WERI-Rb-1 (cell line): ENCODE data around the gene CCN6.
A peak's percentile ranks its signal among the peaks of the same experiment; 100 is the strongest.

Experiments
- DNase-seq: peaks from one replicate; pipeline ENCODE4 v3.0.0-alpha.2; 2020
- H3K27ac ChIP-seq: fragments of 250-450 bp; sonication (Bioruptor Pico); 2 replicates; pipeline ENCODE4 v1.5.1; 2020; ENCODE audit warnings: mild to moderate bottlenecking, moderate library complexity
- H3K27me3 ChIP-seq: fragments of 250-450 bp; sonication (Bioruptor Pico); 2 replicates; pipeline ENCODE4 v1.5.1; 2021; ENCODE audit warnings: mild to moderate bottlenecking, low read depth, moderate library complexity; ENCODE audit not compliant: insufficient read depth, severe bottlenecking
- H3K36me3 ChIP-seq: fragments of 250-450 bp; sonication (Bioruptor Pico); 2 replicates; pipeline ENCODE4 v1.5.1; 2020; ENCODE audit warnings: mild to moderate bottlenecking, moderate library complexity
- H3K4me3 ChIP-seq: 2 replicates; pipeline ENCODE4 v1.5.1; 2011; ENCODE audit warnings: low read depth, mild to moderate bottlenecking, control low read depth, low read length
- H3K9me3 ChIP-seq: fragments of 250-450 bp; sonication (Bioruptor Pico); 2 replicates; pipeline ENCODE4 v1.5.1; 2021; ENCODE audit warnings: mild to moderate bottlenecking, moderate library complexity; ENCODE audit not compliant: severe bottlenecking
- CTCF ChIP-seq: IDR thresholded peaks from 2 replicates; pipeline ENCODE4 v1.5.1; 2011; ENCODE audit warnings: low read depth, mild to moderate bottlenecking, control low read depth, inconsistent platforms, low read length

CCN6 gene

GRCh38 chr6:112106562-112106961 is 52.7 kb downstream of the CCN6 start:
- Histone ChIP-seq H3K9me3 (no peaks in the 10 kb centered on the region), H3K27ac (no peak overlapping the region), H3K36me3 (no peaks in the 10 kb centered on the region), H3K4me3 (no peak overlapping the region), H3K27me3 (no peaks in the 10 kb centered on the region)
- TF ChIP-seq CTCF = no peak
- no peak for DNase-seq

GRCh38 chr6:112109262-112109661 is 55.4 kb downstream of the CCN6 start:
- DNase-seq = no peak
- no peak for TF ChIP-seq CTCF
- no peak overlapping the region for H3K4me3 ChIP-seq
- H3K36me3 ChIP-seq = no peaks in the 10 kb centered on the region
- H3K27ac ChIP-seq = no peak overlapping the region
- H3K9me3 ChIP-seq = no peaks in the 10 kb centered on the region
- no peaks in the 10 kb centered on the region for H3K27me3 ChIP-seq

GRCh38 chr6:112113431-112113830 is 59.5 kb downstream of the CCN6 start:
- Histone ChIP-seq H3K4me3 (no peak overlapping the region), H3K9me3 (no peaks in the 10 kb centered on the region), H3K27ac (no peak overlapping the region), H3K36me3 (no peaks in the 10 kb centered on the region), H3K27me3 (no peaks in the 10 kb centered on the region)
- TF ChIP-seq CTCF = no peak
- no peak for DNase-seq

- TF ChIP-seq CTCF = no peak
- Histone ChIP-seq H3K27me3 (no peaks in the 10 kb centered on the region), H3K27ac (no peak overlapping the region), H3K9me3 (no peaks in the 10 kb centered on the region), H3K4me3 (no peak overlapping the region), H3K36me3 (no peaks in the 10 kb centered on the region)
- DNase-seq = no peak
These were observed 60.0 kb downstream of the CCN6 start for GRCh38 chr6:112113918-112114317.

GRCh38 chr6:112114577-112115223 is 60.8 kb downstream of the CCN6 start:
- Histone ChIP-seq H3K9me3 (no peaks in the 10 kb centered on the region), H3K4me3 (no peak overlapping the region), H3K36me3 (no peaks in the 10 kb centered on the region), H3K27ac (no peak overlapping the region), H3K27me3 (no peaks in the 10 kb centered on the region)
- DNase-seq = no peak
- TF ChIP-seq CTCF = no peak

GRCh38 chr6:112116221-112116620 is 62.3 kb downstream of the CCN6 start:
- DNase-seq = no peak
- no peak overlapping the region for H3K4me3 ChIP-seq
- no peak overlapping the region for H3K27ac ChIP-seq
- peak; percentile 20; the same call in 1 of the 2 replicates for TF ChIP-seq CTCF
- H3K27me3 ChIP-seq = no peaks in the 10 kb centered on the region
- no peaks in the 10 kb centered on the region for H3K36me3 ChIP-seq
- no peaks in the 10 kb centered on the region for H3K9me3 ChIP-seq
